NCI-H128 (cell line): ENCODE measurements around the gene CTNNA3.

ENCODE experiments used
- DNase-seq: peaks from one replicate; lab custom pipeline; 2025; ENCODE audit not compliant: unreplicated experiment; lab: John Stamatoyannopoulos, UW

The CTNNA3 gene

DNA sequence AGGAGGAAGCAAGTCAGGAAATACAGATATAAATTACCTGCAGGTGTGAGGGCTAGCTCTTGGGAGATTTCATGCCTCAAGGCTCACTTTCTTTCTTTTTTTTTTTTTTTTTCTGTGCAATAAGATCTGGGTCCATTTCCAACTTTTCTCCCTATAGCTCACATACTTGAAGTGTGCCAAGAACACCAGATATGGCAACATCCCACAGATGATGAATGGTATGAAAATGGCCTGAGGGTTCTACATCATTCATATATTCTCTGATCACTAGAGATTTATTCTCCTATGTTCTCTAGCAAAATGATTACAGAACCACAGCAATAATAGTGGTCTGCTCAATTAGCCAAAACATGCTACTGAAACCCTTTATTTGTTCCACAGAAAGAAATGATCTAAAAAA, 653.0 kb downstream of the CTNNA3 start:
- DNase-seq, result no peak

DNA sequence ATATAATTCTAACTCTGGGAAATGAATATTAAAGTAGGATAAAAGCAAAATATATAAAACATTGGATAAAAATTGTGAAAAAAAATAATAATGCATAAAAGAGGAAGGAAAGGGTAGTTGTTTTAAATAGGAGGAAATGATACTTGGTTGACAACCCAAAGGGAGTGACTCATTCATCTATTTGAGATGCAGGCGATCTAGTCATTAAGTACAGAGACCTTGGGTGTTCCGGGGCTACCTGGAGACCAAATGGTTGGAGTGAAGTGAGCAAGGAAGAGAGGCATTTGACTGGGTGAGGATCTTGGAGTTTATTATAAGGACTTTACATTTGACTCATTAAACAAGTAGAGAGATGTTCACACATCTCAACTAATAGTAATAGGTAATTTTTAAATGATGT, 659.2 kb downstream of the CTNNA3 start:
- DNase-seq, result no peak

DNA sequence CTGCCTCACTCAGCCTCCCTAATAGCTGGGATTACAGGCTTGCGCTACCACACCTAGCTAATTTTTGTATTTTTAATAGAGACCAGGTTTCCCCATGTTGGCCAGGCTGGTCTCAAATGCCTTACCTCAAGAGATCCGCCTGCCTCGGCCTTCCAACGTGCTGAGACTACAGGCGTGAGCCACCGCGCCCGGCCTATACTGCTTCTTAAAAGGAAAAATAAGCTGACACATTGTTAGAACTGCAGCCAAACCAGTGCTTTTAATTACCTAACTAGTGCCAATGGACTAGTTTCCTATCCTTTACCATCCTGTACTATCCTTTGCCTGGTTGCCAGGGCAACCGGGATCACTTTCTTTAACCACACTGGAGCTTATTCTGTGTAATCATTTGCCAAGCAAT, 662.1 kb downstream of the CTNNA3 start:
- no peak for DNase-seq

DNA sequence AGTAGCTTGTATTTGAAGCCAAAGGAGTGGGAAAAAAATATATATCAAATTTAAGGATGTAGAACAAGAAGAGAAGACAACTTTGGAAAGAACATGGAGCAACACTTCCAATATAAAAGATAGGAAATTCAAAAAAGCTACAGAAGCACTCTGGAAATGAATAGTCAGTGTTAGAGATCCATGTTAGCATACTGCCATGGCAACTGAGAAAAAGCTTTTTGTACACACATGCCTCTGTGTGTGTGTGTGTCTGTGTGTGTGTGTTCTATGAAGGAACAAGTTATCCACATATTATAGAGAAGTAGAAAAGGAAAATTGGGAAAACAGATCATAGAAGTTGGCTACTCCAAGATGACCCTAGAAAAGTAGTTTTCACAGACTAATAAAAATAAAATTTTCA, 673.9 kb downstream of the CTNNA3 start:
- DNase-seq, result no peak

DNA sequence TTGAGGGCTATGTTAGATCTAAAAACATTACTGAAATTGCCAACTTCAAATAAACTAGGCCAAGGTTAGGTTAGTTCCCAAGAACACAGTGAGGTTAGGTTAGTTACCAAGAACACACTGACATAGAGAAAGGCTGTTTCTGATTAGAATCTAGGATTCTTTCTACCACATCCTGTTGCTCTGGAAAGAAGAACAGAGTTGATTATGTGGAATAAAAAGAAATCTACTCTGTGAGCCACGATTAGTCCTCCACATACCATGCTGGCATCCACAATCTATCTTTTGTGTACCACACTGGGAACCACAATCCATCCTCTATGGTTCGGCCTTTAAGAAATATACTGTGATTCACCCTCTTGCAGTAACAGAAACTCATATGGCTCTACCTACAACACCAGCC, 678.8 kb downstream of the CTNNA3 start:
- DNase-seq, result no peak

DNA sequence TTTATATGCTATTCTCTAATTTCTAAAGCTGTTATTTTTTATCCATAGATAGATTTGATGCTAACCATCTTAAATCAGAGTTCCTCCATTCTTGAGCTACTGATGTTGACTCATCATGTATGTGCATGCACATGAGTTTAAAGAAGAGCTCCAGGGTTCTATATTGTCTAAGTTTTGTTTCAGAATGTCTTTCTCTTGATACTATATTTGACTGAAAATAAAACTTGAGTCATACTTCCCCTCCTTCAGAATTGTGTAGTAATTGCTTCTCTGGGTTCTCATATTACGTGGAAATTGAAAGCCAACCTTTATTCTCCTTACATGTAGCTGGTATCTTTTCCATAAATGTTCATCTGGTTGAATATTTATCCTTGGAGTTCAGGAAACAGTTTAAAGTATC, 680.8 kb downstream of the CTNNA3 start:
- DNase-seq, result no peak

DNA sequence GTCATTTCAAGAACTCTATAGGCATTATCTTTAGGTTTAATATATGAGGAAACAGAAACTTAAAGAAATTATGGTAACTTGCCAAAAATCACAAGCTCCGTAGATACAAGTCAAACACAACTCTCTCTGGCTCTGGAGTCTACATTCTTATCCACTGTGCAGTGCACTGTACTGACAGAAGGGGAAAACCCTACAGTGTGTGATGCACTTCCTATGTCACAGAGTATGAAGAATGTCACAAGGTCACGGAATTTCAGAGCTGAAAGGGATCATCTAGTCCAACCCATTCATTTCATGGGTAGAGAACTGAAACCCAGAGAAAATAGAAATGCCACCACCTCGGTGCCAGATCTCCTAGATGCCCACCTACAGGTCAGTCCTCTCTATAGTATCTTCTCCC, 684.0 kb downstream of the CTNNA3 start:
- DNase-seq, result no peak

DNA sequence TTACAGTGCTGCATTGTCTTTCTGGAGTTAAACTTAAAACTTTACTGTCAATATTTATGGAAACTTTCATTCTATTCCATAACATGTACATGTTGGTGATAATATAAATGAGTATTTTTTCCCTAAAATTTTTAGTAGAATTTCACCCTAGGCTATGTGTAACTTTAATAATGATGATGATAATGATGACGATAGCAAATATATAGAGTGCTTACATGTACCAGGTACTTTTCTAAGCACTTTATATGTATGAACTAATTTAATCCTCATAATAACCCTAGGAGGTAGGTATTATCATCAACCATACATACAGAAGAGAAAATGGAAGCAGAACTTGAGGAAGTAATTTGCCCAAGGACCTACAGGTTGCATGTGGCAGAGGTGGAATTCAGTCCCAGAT, 684.5 kb downstream of the CTNNA3 start:
- no peak for DNase-seq

DNA sequence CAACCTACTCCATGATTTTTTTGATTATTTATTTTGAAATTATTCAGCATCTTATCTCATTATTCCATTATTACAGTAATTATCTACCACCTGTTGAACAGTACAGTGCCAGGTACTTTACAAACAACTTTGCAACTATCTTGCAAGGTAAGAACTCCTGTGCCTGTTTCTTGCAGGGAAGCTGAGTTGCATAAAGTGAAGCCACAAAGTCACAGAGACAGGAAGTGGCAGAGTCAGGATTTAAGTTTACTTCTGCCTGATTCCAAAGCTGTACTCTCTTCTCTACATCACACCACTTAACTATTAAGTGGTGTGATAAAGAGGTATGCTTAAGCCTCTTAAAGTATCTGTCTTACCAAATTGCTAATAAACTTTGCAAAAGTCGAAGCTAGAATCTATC, 690.0 kb downstream of the CTNNA3 start:
- no peak for DNase-seq

DNA sequence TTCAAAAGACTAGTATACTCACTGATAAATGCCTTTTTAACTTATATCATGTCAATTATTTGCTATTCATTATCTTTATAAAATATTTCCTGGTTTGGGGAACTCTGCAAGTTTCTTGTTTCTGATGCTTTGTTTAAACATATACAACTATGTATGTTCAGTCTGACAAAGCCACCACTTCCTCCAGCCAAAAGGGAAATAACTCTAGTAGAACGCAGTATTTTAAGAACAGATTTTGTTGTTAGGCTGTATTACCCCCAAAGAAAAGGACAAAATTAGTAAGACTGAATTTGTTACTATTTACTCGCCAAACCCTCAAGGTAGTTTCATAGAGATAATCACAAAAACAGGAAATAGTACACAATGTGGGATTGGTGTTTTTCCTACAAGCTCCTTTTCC, 691.3 kb downstream of the CTNNA3 start:
- DNase-seq, result no peak

DNA sequence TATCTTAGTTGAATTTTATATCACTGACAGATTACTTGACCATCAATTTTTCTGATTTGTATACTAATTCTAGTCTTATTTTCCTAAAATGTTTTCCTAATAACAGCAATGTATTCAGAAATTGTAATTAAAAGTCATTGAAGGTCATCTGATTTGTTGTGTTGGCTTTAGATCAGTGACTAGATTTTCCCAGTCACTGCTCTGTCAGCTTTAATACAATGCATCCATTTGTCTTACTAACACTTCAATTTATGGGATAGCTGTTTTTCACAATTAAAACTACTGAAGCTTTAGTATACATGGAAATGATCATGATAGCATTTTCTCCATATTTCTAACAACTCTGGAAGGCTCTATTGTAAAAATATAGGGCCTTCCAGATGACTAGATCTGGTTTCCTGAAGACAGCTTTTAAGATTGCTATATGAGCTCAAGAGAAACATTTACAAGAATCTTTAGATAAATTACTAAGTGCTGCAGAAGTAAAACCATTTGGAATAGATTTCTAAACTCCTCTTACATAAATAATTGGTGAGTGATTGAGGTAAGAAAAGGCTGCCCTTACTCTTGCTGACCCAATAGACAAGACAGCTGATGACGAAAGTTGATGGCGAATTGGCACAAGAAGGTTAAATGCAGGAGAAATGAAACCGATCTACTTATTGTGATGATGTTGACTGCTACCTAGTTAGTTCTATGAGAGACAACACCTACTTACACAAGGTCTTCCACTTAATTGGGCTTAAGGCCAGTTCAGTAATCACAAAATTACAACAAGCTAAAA, 696.0 kb downstream of the CTNNA3 start:
- no peak for DNase-seq

DNA sequence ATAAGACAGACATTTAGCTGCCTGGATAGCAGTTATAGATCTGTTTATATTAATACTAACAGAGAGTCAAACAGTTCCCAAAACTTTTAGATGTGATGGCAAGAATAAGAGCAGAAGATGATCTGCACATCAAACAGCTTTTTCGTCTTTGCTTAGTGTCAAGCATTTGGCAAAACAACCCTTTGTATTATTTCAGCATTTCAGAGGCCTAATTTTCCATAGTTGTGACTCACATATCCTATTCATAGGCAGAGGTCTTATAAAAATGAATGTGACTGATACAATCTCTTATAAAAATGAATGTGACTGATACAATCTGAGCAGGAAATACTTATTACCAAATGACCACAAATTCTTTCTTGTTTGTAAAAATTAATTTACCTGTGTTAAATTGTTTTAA, 699.0 kb downstream of the CTNNA3 start:
- DNase-seq, result no peak

DNA sequence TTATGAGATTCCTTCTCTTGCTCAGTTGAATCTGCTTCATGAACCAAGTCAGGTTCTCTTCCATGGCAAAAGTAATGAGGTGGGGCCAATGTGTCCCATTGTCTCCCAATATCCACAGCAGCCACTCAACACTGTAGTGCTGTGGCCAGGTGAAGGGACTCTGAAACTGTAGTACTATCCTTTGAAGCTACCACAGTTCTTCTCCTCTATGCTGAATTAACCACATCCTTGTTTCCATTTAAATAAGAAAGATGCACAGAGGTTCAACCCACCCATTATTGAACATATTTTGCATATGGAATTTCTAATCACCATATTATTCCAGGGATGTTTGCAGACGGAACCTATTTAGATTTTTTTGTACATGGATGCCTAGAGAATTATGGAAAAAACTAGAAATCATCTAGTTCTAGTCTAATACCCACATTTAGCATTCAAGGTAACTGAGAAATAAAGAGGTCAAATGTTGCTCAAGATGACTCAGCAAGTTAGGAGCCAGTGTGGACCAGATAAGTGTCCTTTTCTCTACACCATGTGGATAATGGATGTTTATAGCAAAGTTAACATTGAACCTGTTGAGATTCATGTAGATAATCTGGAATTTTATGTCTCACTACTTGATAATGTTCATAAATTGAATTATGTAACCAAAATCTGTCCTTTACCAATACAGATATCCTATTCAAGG, 705.7 kb downstream of the CTNNA3 start:
- no peak for DNase-seq

DNA sequence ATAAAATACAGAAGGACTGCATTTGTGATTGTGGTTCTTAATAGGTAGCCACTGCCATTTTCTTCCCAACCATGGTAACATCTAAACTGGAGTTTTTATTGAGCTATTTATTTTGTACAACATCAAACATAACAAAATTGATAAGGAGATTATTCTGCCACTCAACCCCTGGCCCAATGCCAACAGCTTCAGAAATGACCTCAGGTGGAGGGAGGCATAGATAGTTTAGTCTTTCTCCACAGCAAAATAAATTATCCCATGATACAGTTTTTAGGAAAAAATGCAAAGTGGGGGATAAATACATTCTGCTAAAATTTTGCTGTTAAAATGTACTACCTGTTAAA, 712.5 kb downstream of the CTNNA3 start:
- DNase-seq, result no peak

DNA sequence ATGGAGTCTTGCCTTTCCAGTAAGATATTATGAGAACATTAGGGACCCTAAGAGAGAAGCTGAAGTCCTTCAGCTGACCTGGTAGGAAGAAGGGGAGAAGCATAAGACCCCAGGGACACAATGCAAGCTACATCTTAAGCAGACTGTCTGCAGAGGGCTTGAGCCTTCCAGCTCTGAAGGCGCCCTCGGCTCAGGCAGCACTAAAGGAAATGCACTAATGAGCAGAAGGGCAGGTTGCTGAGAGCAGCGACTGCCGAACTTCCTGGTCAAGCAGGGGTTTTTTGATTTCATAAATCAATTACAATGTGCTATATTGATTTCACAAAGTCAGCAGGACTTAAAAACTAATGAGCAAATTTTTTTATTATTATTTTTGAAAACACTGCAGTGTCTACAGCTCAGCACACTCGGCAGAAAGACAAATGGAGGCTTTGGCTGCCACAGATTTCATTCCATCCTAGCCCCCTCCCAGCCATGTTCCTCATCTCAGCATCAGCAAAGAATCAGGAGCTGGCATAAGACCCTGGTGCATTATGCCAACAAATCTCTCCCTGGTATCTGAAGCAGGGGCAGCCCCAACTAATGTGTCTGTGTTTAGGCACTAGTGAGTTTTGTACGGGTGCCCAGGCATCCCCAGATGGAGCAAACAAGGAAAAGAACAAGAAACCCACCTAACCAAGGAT, 713.1 kb downstream of the CTNNA3 start:
- no peak for DNase-seq

DNA sequence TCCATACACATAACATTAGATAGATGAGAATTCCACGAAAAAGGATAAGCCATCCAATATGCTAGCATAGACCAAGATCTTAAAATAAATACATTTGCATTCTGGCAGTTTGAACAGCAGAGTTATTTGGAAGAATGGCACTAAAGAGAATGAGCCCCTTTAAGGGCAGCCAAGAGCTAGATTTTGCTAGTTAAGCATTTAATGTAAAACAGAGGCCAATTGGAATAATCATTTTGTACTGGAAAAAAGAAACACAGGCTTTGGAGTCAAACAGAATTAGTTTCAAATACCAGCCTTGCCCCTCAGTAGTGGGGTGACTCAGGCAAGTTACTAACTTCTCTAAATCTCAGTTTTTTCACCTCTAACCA, 714.0 kb downstream of the CTNNA3 start:
- no peak for DNase-seq

DNA sequence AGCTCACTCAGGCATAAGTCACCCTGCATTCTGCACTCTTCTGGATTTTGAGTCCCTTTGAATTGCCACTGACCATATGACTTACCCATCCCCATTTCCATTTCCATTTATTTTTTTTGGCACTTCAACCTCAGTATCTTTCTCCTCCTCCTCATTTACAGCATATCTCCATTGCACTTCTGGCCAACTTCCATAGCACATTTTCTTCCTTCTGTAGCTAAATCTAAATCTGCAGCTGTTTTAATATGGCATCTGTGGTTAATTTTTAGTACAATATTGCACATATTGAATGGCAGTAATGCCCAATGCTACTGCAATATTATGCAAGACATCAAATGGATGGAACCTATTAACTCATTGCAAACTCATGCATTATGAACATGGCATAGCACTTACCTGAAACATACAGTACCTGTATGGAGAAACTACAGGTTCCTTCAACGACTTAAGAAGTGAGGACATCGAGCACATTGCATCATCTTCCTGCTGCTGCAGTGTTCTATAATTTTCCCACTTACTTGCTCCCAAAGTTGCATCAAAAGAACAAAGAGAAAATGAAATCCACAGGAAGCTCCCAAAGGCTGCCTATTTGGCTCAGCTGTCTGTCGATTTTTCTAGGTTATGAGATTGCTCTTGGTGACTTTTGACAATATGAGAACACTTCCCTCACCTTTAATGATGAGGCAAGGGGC, 714.5 kb downstream of the CTNNA3 start:
- DNase-seq, result no peak

DNA sequence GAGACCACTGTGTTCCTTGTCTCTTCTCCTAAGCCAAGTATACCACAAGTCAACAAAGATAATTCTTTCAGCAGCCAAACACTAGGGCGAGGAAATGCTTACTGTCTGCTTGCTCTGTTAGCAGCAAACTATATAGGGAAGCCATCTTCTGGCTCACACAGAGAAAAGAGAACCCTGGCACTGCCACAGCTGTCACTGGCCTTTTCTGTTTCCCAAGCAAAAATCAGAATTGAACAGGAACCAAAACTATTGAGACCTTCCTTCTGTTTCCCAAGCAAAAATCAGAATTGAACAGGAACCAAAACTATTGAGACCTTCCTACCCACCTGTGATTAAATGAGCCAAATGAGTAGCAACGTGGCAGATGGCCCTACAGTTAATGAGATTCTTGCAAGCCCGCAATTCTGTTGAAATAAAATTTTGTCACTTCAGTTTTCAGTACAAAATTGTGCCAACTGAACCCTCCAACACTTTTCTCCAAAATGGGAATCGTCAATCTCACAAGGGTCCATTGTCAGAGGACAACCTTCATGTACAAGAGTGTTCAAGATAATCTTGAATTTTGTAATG, 715.7 kb downstream of the CTNNA3 start:
- no peak for DNase-seq

DNA sequence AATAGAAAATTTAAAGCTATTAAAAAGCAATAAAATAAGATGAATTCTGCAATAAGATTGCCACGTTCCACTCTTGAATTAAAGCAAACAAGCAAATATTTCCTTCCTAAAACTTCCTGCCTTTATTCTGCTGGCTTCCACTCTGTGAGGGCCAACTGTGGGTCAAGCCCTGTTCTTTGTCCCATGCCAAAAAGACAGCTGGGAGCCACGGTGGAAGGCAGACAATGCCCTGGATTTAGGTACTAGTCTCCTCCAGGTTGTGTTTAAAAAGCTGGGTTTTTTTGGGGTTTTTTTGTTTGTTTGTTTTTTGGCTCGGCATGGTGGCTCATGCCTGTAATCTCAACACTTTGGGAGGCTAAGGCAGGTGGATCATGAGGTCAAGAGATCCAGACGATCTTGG, 731.0 kb downstream of the CTNNA3 start:
- no peak for DNase-seq

DNA sequence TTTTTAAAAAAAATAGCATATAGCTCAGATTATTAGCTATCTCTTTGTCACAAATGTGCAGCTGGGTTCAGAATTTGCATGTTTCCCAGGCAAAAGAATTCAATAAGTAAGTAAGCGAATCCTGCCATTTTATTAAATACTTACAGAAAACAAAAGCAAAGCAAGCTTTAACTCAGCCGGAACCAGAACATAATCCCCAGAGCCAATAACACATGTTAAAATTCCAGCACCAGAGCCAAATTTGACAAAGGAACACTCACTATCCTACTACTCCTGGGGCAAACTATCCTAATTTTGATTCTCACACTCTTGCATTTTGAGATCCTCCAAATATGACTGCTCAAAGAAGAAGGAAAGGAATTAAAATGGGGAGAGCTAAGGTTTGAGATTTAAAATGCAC, 737.5 kb downstream of the CTNNA3 start:
- no peak for DNase-seq

DNA sequence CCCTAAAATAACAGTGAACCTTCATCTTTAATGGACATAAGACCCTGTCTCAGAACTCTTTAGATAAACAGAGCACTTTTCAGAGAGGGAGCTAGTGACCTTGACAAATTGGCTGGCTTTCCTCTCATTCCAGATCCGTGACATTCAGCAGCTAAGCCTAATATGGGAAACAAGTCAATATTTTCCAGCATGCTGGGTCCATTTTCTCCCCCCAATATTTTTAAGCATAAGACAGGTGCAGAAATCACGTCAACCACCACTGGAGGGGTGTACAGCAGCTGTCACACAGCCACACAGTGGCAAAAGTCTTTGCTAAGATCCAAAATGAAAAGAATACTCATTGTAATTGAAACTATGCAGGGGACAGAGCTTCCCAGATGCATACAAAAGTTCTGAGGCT, 744.1 kb downstream of the CTNNA3 start:
- no peak for DNase-seq

DNA sequence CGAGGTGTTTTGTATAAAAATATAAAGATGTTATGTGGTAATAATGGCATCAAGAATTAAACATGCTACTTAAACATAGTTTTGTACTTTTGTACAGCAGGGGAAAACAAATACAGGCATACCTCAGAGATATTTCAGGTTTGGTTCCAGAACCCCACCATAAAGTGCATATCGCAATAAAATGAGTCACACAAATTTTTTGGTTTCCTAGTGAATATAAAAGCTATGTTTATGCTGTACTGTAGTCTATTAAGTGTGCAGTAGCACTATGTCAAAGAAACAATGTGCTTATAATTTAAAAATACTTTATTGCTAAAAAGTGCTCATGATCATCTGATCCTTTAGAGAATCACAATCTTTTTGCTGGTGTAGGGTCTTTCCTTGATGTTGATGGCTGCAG, 752.4 kb downstream of the CTNNA3 start:
- no peak for DNase-seq
